ENCODE measurements around the gene AKT2.

Gene AKT2

GRCh38 chr19:40190891-40191835 is 94.0 kb downstream of the AKT2 start, which contains the start of gene MAP3K10:
Gene MAP3K10, plus strand, starts transcription at chr19:40191426. Its CDS starts 606 bp downstream, at chr19:40192032.
- peak; percentile 79 for DNase-seq (ENCODE audit: low read depth)

GRCh38 chr19:40184273-40184672 is 100.9 kb downstream of the AKT2 start:
- no peak for DNase-seq (ENCODE audit: low read depth)

All from EH (cell line).